ENCODE data around the gene DDX41.

DNA sequence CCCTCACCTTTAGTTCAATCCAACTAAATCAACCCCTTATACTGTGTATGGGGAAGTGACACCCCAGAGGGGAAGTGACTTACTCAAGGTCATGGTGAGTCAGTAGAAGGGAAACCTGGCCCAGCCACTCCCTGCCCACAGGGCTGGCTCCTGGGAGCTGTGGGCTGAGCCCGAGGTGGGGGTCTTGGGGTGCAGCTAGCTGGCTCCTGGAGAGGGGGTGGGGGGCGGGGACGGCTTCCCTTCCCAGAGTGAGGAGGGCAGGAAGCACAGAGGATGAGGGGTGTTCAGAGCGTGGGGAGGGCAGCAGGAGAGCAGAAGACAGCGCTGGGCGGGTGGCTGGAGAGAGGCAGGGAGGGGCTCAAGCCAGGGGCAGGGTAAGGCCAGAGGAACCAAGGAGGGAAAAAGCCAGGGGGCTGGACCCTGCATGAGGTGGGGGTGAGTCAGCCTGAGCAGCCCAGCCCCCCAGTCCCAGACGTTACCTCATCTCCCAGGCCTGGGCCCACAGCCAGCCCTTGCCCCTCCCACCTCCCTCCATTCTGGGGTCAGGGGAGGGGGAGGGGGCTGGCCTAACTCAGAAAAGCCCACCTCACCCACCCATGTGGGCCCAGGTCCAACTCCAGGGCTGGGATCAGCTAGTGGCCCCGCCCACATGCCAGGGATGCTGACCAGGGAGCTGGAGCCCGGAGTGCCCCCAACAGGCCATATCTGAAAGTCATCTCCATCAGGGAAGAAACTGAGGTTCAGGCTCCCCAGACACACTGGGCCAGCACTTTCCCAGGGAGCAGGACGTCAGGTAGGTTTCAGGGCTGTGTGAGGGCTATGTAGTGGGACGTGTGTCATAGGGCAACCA, 22.2 kb downstream of the DDX41 start:
- TF ChIP-seq EZH2 (IDR thresholded peaks at IDR 0.05; ENCODE audit: borderline replicate concordance, low read depth, low read length, severe bottlenecking) (no peak), JUN (IDR thresholded peaks at IDR 0.05; ENCODE audit: borderline replicate concordance, insufficient read depth, insufficient read length, low read depth) (peak; percentile 71), POLR2A (IDR thresholded peaks at IDR 0.05; ENCODE audit: low read depth, low read length) (no peak), MAX (IDR thresholded peaks at IDR 0.05; ENCODE audit: insufficient read depth, insufficient read length) (no peak)
- TF ChIP-seq, protein P1, sequence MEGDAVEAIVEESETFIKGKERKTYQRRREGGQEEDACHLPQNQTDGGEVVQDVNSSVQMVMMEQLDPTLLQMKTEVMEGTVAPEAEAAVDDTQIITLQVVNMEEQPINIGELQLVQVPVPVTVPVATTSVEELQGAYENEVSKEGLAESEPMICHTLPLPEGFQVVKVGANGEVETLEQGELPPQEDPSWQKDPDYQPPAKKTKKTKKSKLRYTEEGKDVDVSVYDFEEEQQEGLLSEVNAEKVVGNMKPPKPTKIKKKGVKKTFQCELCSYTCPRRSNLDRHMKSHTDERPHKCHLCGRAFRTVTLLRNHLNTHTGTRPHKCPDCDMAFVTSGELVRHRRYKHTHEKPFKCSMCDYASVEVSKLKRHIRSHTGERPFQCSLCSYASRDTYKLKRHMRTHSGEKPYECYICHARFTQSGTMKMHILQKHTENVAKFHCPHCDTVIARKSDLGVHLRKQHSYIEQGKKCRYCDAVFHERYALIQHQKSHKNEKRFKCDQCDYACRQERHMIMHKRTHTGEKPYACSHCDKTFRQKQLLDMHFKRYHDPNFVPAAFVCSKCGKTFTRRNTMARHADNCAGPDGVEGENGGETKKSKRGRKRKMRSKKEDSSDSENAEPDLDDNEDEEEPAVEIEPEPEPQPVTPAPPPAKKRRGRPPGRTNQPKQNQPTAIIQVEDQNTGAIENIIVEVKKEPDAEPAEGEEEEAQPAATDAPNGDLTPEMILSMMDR (IDR thresholded peaks at IDR 0.05; ENCODE audit: extremely low read depth in 1 of 2, insufficient read depth in 1 of 2, low read depth in 1 of 2, low read length in 2 of 2): peak; percentile 20 to 46

All from endothelial cell of umbilical vein (primary cell).